Measurements from ENCODE around the gene PLEKHG1. TPM values are rescaled to one million over a fixed set of nuclear protein-coding genes. Genes with fewer than 3 reads are reported as not detected.

PLEKHG1 gene
- total and polyA plus RNA-seq, 2 of the 13 experiments (the other 11 are each of a cell fraction or from before 2014, with no cell fraction given): 0.03 to 0.04 TPM

- Histone ChIP-seq H3K79me2 (ENCODE audit: insufficient read depth, low read length) (no peaks in the 10 kb centered on the region), H3K9me3 (ENCODE audit: low read length) (no peaks in the 10 kb centered on the region), H3K27ac (ENCODE audit: extremely low read length, insufficient read depth, low read length) (no peak overlapping the region), H3K4me3 (replicated peaks in 1 of 3; ENCODE audit: insufficient read depth in 1 of 3, low read depth in 2 of 3, low read length in 3 of 3) (no peak overlapping the region), H3K36me3 (replicated peaks in 1 of 2; ENCODE audit: control insufficient read depth in 1 of 2, insufficient read depth in 2 of 2, low read length in 2 of 2) (no peaks in the 10 kb centered on the region), H4K20me1 (ENCODE audit: insufficient read depth, low read length) (no peaks in the 10 kb centered on the region), H3K9ac (ENCODE audit: insufficient read depth, low read depth, low read length) (no peak overlapping the region), H3K4me1 (ENCODE audit: insufficient read depth, low read length) (peaks cover 21% of the 10 kb centered on the region), H2AFZ (ENCODE audit: low read length) (no peak overlapping the region), H3K27me3 (ENCODE audit: control insufficient read depth in 1 of 2, insufficient read depth in 2 of 2, low read length in 2 of 2) (peaks cover 0 to 5% of the 10 kb centered on the region in 2 experiments; a peak in 1 of 5 replicates), H3K4me2 (ENCODE audit: low read depth, low read length) (no peak overlapping the region)
- ChIA-PET POLR2A (no interaction called here), CTCF (ENCODE audit: low intra/inter-chr PET ratio, low total read pairs) (no interaction called here)
- 3% methylated on average over 1 of the region's 1 CpG for WGBS (ENCODE audit: low lambda C conversion rate)
- no TSS peak for BruUV-seq (replicated peaks)
- DNase-seq (ENCODE audit: low spot score) (no peak), FAIRE-seq (no peak), ATAC-seq (no peak)
- in situ Hi-C loops (cut with HindIII; ENCODE audit: extremely low pct_ligation_motif_present, low pct_unique_long_range_greater_than_20kb): no loop called here
- no peak for TF ChIP-seq BRCA1 (CRISPR knock-in tag; IDR thresholded peaks at IDR 0.05)
- TF ChIP-seq CREM (IDR thresholded peaks at IDR 0.05): no peak
- no peak for TF ChIP-seq CREM (CRISPR knock-in tag; IDR thresholded peaks at IDR 0.05)
- no peak for TF ChIP-seq ZNF547 (CRISPR knock-in tag; IDR thresholded peaks at IDR 0.05)
- TF ChIP-seq NFE2L1 (CRISPR knock-in tag; IDR thresholded peaks at IDR 0.05; ENCODE audit: borderline replicate concordance): no peak
- no peak for TF ChIP-seq GATA4 (IDR thresholded peaks at IDR 0.05; ENCODE audit: borderline replicate concordance, low read depth)
- no peak for TF ChIP-seq SRSF4 (IDR thresholded peaks at IDR 0.05; ENCODE audit: low read depth, low read length, poor library complexity, severe bottlenecking)
- TF ChIP-seq FOXP4 (CRISPR knock-in tag; IDR thresholded peaks at IDR 0.05): no peak
- TF ChIP-seq GZF1 (CRISPR knock-in tag; IDR thresholded peaks at IDR 0.05): no peak
- no peak for TF ChIP-seq NONO (IDR thresholded peaks at IDR 0.05)
- TF ChIP-seq NONO (CRISPR knock-in tag; conservative IDR thresholded peaks at IDR 0.05): no peak
- no peak for TF ChIP-seq ZNF713 (CRISPR knock-in tag; IDR thresholded peaks at IDR 0.05)
- TF ChIP-seq ZNF350 (CRISPR knock-in tag; IDR thresholded peaks at IDR 0.05; ENCODE audit: borderline replicate concordance, low read depth): no peak
- no peak for TF ChIP-seq SP2 (CRISPR knock-in tag; IDR thresholded peaks at IDR 0.05)
- TF ChIP-seq ATF7-NPFF (CRISPR knock-in tag; IDR thresholded peaks at IDR 0.05; ENCODE audit: low read depth): no peak
- TF ChIP-seq ZNF451 (CRISPR knock-in tag; IDR thresholded peaks at IDR 0.05): no peak
- no peak for TF ChIP-seq ZNF431 (CRISPR knock-in tag; IDR thresholded peaks at IDR 0.05; ENCODE audit: borderline replicate concordance, low read depth)
- TF ChIP-seq ZNF691 (CRISPR knock-in tag; IDR thresholded peaks at IDR 0.05; ENCODE audit: borderline replicate concordance, low read depth): no peak
- intact Hi-C loops (cut with micrococcal nuclease; ENCODE audit: unreplicated experiment): no loop called here
These were observed 37.6 kb downstream of the PLEKHG1 start for GRCh38 chr6:150637266-150637665.

Measured in HepG2 (cell line).